CD4-positive, alpha-beta T cell treated with Interleukin-17A for 4 hours (primary cell): ENCODE data around the gene GALM.
"Not testable (repeated sequence)": the region's sequence is repeated elsewhere in the genome, so short reads cannot be mapped to it uniquely, and the experiment has no call there.

ENCODE experiments used
- DNase-seq: peaks from one replicate; pipeline ENCODE4 v3.0.0-alpha.2; 2020; ENCODE audit warnings: mixed read lengths

GALM gene

DNA sequence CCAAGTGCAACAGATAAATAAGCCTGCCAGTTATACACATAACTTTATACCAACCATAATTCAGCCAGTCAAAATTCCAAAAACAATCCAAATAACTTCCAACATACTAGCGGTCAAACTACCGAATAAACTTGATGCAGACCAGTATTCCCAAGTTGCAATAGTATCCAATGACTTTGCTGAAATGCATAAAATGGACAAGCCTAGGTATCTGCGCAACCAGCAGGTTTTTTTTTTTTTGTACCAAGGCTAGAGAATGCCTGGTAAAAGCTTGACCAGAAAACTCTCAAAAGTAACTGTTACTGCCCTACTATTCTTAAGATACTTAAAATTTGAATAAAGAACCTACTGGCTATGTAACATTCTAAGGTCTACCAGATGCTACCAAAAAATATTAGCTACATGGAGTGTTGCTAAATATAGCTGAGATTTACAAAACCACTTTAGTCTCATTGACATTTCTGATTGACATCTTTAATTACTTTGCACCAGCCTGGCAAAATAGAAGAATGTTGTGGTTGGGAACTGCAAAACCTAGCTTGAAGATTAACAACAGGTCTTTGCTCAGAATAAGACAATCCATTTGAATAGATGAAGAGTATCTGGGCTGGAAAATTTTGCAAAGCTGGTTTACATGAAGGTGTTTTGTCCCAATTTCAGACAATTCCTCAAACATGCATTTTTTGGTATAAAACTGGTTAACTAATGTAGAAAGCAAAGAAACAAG is 77.9 kb downstream of the GALM start:
- DNase-seq: no peak

DNA sequence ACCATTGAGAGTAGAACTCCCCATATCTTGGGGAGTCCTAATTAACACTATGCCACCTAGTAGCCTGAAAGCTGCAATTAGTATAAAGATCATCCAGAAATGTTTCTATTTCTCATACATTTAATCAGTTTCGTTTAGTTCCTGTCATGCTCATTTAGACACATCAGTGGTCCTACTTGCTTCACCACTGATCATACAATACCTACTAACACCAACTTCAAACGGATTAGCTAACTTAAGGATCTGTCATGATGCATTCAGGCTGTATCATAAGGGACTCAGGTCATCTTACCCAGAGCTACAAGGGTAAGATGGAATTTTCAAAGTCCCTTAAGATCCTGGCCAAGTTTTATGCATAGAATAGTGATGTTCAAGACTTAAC is 78.5 kb downstream of the GALM start:
- DNase-seq: no peak

DNA sequence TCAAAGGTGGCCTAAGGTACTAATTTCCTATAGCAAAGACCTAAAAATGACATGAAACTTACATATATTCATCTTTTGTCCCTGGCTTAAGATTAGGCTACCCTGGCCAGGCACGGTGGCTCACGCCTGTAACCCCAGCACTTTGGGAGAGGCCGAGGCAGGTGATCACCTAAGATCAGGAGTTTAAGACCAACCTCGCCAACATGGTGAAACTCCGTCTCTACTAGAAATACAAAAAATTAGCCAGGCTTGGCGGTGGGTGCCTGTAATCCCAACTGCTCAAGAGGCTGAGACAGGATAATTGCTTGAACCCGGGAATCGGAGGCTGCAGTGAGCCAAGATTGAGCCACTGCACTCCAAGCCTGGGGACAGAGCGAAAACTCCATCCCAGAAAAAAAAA is 79.4 kb downstream of the GALM start:
- DNase-seq: no peak

DNA sequence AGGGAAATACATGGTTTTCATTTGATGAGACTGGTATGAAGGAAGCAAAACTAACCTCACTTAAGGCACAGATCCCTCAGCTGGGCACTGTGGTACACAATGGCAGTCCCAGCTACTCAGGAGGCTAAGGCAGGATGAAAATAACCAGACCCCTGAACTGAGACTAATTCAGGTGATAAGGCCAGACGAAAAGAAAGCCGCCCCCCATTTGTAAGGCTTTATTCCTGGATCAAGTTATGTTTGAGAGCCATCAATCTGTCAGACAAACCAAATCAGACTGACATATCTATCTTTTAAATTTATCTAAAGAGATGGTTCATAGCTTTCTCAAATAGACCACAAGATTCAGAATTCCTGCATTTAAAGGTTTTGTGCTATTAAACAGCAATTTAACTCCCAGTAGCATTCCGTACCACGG is 81.1 kb downstream of the GALM start:
- no peak for DNase-seq

DNA sequence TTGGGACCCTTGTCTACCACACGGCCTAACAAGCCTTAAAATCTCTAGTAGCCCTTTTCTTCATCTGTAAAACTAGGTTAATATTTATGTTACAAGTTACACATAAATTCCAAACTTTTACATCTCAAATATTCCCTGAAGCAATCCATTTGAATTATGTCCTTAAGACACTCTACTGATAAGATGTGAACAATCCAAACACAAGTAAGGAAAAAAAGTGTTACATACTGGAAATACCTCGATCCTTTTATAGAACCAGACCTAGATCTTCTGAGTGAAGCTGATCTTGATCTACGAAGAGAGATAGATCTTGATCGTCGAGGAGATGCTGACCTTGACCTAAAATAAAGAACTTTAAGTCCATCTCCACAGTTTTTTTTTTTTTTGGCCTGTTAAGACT is 81.9 kb downstream of the GALM start:
- DNase-seq: no peak

DNA sequence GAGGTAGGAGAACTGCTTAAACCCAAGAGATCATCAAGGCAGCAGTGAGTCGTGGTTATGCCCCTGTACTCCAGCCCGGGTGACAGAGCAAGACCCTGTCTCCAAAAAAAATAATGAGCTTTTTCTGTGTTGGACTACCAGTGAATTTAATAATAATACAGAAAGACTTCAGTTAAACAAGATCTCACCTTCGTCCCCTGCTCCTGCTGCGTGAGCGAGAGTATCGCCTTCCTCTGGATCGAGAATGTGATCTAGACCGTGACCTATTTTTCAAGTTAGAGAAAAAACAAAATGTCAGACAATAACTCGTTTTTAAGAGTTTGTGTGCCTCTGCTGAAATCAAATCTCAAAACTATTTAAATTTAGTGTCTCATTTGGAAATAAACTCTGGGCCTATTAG is 82.5 kb downstream of the GALM start:
- DNase-seq: no peak

DNA sequence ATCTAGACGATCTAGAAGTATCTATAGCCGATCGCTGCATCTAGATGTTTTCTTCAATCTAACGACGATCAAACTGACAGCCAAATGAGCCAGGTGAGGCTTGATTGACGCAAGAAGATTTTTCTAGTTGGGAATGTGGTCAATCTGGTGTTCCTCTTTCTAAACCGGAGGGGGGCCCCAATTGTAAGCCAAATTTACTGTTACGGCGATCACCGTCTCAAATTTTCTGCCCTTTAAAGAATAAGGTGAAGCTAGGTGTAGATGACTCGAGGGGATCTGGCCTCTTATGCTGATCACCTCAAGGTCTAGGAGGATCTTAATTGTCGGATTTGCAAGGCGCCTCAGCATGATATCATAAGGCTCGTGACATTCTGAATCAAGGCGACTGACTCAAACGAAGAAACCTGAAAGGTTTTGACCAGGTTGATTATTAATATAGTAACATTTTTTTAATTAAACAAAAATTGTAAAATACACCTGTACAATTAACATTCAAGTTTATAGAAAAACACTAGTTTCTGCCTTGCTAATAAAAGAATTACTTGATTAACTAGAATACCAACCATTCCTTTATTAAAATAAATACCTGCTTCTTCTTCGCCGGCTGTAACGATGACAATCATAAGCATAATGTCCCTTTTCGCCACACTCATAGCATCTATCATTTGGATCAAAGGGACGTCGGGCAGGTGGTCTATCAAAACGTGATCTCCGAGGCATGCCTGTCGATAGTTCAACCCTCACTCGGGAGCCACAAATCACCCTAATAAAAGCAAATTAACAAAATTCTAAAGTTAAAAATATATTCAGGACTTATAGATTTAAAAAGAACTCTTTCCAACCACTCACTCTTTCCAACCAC is 83.3 kb downstream of the GALM start:
- no peak for DNase-seq

DNA sequence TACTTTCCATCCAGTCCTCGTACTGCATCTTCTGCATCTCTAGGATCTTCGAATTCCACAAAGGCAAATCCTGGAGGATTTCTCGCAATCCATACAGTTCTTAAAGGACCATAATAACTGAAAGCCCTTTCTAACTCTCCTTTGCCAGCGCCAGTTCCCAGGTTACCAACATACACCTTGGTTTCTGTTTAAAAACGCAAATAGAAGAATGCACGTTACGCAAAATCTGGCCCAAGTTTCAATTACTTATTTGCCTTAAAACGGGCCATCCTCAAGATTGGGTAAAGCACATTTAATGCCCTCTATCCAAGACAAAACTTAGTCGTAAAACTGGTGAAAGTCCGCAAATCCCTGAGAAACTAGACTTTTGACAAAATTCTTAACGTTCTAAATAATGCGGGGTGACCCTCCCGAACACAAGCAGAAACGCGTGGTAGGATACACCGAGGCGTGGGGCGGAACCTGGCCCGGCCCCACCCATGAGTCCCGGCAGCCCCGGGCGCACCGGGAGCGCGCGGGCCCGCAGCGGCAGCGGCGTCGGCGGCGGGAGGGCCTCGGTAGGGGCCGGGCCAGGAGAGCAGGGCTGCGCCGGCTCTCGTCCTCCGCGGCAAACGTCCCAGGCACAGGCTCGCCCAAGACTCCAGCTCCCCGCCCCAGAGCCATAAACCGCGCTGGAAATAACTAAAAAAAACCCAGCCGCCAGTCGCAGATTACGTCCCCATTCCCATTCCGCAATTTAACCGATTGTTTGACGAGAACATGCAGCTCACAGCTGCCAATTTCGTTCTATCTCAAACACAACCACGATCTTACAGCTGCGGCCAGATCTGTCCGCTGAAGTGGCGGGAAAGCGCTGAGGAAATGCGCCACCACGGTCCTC is 84.3 kb downstream of the GALM start:
- peak; percentile 72 for DNase-seq

DNA sequence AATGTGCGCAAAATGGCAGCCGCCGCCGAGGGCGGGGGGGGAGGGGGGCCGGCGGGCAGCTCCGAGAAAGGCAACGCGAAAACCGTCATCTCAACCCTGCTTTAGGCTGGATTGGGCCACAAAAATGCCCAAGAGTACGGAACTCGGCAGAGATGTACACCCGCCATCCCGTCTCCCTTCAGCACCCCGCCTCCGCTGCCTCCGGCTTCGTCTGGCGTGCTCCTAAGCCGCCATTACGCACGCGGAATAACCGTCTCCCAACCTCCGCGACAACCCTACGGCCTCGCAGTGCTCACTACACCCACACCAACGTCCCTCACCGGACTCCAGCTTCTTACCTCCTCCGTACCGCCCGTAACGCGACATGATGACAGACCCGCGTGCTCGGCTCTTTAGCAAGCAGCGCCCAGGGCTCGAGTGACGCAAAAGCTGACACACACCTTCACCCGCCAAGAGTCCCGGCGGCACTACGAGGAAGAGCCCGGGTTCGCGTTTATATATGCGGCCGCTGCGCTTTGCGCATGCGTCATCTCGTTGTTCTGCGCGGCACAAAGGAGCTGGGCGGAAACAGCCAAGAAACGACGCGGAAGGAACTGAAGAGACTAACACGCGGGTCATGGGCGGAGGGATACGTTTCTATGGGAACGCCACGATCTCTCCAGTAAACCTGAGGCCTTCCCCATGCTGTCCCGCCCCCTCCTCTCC is 85.1 kb downstream of the GALM start, which contains the start of gene SRSF7:
Gene SRSF7 (minus strand): TSS at position 471 of the 705 bp plus-strand sequence. CDS start 105 bp downstream, at position 366.
- peak; percentile 98 for DNase-seq

DNA sequence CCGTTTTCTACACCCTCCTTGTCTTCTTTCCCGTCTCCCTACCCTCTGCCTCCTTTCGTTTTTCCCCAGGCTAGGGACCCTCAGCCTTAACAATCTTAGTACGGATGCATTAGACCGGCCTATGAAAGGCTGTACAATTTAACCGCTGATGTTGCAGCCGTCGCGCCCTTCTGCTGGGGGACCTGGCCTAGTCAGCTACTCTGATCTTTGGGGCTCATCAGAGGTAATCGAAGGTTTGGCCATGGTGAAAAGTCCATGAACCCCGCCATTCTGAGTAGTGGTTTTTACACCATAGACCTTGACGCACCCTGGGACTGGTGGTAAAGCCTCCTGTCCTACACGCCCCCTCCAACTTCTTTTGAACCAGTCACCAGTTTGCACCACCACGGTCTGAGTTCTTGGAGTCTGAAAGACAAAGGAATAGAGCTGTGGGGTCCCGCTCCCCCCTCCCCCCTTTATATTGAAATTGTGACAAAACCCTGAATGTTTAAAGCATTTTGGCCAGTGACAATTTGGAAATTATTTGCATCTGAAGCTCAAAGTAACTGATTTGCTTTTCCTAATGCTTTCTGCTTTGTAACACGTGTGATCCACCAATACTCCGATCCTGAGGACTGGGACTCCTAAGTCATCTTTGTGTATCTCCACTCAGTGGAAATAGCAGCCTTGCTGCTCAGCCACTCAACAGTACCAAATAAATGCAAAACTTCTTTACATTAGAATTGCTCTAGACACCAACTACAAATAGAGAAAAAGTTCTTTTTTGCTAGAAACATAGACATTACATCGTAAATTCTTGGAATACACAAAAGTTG is 85.9 kb downstream of the GALM start:
- no peak for DNase-seq

DNA sequence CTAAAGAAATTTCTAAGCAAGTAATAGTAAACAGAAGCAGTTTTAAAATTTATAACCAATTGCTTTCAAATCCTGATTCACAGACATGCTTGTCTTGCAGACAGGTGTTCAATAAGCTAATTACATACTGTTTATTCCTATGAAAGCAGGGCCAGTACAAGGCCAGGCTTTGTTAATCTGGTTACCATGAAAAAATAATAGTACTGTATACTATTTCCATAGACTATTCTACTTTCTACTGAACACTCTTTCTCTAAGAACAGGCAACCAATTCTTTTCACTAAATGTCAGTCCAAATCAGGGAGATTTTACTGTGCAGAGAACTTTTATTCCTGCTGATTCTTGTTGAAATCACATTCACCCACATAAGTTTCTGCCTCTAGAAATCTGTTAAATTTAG is 88.1 kb downstream of the GALM start:
- no peak for DNase-seq

DNA sequence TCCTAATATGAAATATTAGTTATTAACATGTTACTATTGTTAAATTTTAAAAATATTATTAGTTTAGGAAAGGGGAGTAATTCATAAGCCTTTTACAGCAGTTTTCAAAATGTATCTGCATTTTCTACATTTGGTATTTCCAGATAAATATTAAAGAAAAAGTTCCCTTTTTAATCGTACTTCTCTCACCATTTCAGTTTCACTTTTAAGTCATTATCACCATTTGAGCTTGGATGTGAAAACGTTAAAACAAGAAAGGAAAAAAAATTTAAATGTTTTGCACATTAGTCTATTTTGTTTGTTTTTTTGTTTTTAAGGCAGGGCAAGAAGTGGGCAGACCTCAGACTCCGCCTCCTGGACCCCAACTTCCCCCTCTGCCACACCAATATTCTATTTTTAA is 88.6 kb downstream of the GALM start:
- DNase-seq: no peak

DNA sequence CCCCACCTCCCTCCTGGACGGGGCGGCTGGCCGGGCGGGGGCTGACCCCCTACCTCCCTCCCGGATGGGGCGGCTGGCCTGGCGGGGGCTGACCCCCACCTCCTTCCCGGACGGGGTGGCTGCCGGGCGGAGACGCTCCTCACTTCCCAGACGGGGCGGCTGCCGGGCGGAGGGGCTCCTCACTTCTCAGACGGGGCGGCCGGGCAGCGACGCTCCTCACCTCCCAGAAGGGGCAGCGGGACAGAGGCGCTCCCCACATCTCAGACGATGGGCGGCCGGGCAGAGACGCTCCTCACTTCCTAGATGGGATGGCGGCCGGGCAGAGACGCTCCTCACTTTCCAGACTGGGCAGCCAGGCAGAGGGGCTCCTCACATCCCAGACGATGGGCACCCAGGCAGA is 90.0 kb downstream of the GALM start:
- DNase-seq: not testable (repeated sequence)

DNA sequence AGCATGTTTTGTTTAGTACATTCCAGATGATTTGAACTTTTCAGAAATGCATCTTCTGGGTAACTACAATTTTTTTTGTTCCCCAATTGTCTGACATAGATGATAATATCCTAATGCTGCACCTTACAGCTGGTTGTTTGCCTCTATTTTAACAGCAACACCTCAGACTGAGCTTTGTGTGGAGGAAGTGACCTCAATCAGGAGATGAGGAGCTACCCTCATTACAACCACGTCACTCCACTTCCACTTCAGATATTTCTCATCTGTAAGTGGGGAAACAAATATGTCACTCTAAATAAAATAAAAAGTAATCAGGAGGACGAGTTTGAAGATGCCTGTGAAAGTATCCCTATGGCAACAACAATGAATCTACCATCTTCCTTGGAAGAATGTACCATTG is 97.3 kb downstream of the GALM start:
- DNase-seq: no peak

DNA sequence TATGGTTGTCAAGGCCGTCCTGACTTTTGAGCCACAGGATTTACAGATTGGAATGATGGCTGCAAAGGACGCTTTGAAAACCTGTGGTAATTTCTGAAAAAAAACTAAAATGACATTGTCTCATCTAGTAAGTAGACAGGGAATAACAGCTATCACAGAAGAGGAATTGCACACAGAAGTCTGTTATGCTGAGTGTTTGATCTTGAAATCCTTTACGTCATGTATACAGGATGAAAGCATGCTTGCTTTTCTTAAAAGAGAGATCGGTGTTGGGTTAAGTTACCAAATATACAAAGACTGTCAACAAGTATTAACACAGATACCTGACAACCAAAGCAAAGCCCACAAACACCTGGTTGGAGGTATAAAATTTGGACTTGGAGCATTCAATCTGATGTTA is 97.8 kb downstream of the GALM start:
- DNase-seq: no peak

DNA sequence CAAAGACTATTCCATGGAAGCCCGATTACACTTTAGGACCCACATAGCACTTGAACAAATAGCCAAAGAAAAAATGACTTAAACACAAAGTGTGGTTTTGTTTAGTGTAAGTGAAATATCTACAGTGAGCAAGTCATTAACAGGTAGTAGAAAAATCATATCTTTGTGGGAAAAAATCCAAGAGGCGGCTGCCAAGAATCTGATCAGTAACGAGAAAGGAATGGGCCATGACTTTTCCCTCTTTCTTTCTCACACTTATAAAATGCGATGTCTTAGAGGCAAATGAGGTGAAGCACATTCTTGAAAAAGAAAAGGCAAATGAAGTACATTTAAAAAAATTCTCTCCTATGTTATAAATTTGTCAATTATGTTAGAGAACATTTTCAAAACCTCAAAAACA is 99.2 kb downstream of the GALM start:
- no peak for DNase-seq

DNA sequence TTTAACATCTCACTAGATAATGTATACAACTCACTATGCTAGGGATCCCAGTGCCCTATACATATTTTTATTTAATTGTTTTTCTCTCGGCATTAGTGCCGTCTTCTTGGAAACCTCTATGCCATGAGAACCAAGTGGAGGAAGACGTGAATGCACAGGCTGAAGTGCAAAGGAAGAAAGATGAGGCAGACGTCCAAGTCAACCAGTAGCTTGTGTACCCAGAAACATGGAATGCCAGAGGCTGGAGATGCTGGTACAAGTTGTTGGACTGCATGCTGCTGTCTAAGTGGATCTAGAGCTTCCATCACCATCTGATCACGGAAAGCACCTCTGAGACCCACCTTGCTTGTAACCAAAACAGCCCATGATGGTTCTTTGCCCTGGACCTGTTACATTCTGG is 99.6 kb downstream of the GALM start:
- DNase-seq: no peak

DNA sequence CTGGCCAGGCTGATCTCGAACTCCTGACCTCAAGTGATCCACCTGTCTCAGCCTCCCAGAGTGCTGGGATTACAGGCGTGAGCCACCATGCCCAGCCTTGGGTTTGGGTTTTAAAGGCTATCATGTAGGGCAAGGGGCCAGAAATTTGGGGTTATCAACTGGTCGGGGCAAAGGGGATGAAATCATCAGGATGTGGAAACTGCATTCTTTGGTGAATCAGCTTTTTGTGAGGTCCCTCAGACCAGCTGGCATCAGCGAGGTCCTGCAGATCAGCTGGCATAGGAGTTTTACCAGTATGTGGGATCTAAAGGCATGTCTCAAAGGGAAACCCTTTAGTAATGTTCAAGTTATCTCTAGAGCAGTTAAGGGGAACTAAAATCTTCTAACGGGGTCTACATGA is 105.7 kb downstream of the GALM start:
- no peak for DNase-seq

DNA sequence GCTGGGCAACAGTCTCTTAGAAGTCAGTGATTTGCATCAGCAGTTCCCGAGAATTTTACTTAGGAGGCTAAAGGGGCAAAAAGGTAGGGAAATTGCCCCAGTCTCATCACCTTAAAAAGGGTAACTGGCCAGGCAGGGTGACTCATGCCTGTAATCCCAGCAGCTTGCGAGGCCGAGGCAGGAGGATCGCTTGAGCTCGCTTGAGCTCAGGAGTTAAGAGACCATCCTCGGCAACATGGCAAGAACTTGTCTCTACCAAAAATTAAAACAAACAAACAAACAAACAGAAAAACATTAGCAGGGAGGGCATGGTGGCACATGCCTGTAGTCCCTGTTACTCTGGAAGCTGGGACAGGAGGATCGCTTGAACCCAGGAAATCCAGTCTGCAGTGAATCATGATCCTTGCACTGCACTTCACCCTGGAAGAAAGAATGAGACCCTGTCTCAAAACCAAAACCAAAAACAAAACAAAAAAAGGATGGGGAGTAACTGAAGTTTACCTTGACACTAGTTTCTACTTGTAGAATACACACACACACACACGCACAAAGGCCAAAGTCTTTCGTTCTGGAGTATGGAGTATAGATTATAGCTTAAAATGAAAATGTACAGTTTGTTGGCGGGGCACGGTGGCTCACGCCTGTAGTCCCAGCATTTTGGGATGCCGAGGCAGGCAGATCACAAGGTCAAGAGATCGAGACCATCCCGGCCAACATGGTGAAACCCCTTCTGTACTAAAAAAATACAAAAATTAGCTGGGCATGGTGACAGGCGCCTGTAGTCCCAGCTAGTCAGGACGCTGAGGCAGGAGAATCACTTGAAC is 109.4 kb downstream of the GALM start:
- DNase-seq: no peak

DNA sequence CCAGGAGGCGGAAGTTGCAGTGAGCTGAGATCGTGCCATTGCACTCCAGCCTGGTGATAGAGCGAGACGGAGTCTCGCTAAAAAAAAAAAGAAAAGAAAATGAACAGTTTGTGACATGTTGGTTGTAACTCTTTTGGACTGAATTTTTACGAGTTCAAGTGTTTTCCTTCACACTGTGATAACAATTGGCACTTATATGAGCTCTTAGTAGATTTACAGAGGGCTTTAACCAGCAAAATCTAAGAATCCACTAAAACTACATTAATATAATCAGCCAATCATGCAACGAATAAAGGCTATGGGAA is 110.0 kb downstream of the GALM start:
- DNase-seq: no peak

DNA sequence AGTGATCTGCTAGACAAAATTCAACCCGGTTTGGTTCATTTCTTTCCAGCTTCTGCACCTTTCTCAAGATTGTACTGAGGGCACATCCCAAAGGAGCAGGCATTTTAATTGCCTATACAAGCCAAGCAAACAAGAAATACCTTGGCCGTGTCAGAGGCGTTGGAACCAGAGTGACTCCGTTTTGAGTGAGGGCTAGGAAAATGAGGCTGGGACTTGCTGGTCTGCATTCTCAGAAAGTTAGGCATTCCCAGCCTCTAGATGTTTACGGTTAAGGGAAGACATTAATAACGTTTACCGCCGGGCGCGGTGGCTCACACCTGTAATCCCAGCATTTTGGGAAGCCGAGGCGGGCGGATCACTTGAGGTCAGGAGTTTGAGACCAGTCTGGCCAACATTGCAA is 110.6 kb downstream of the GALM start:
- no peak for DNase-seq
